Smooth muscle cell (in vitro differentiated cells): ENCODE data around the gene TULP1. TPM values are rescaled to one million over a fixed set of nuclear protein-coding genes. Genes with fewer than 3 reads are reported as not detected.

Source experiments
- DNase-seq: peaks from one replicate; lab custom pipeline; 2025; ENCODE audit not compliant: unreplicated experiment; lab: John Stamatoyannopoulos, UW
- H2AFZ ChIP-seq: fragments of 200-600 bp; sonication (generic); 2 replicates; pipeline ENCODE4 v1.6.0; 2016; ENCODE audit warnings: antibody characterized with exemption, low read depth, mild to moderate bottlenecking
- H3F3A ChIP-seq: fragments of 200-600 bp; sonication (generic); 2 replicates; pipeline ENCODE4 v1.6.0; 2017; ENCODE audit warnings: antibody characterized with exemption, low read depth
- H3K27ac ChIP-seq: fragments of 200-600 bp; sonication (generic); 2 replicates; pipeline ENCODE4 v1.5.1; 2016; ENCODE audit warnings: low read depth, mild to moderate bottlenecking
- H3K27me3 ChIP-seq: fragments of 200-600 bp; sonication (generic); 2 replicates; pipeline ENCODE4 v1.6.1; 2016; ENCODE audit warnings: low read depth, mild to moderate bottlenecking
- H3K36me3 ChIP-seq: fragments of 200-600 bp; sonication (generic); 2 replicates; pipeline ENCODE4 v1.5.1; 2016; ENCODE audit warnings: low read depth
- H3K4me1 ChIP-seq: fragments of 200-600 bp; sonication (generic); 2 replicates; pipeline ENCODE4 v1.5.1; 2016; ENCODE audit warnings: low read depth
- H3K4me2 ChIP-seq: fragments of 200-600 bp; sonication (generic); 2 replicates; pipeline ENCODE4 v1.6.0; 2016; ENCODE audit warnings: mild to moderate bottlenecking
- H3K4me3 ChIP-seq: fragments of 200-600 bp; sonication (generic); 2 replicates; pipeline ENCODE4 v1.5.1; 2016; ENCODE audit warnings: mild to moderate bottlenecking
- H3K79me2 ChIP-seq: fragments of 200-600 bp; sonication (generic); 2 replicates; pipeline ENCODE4 v1.6.0; 2016; ENCODE audit warnings: low read depth, mild to moderate bottlenecking
- H3K9ac ChIP-seq: fragments of 200-600 bp; sonication (generic); 2 replicates; pipeline ENCODE4 v1.6.0; 2016; ENCODE audit warnings: low read depth
- H3K9me3 ChIP-seq: fragments of 200-600 bp; sonication (generic); replicated peaks from 2 replicates; pipeline ENCODE4 v1.5.1; 2016; ENCODE audit warnings: low read depth
- H4K20me1 ChIP-seq: fragments of 200-600 bp; sonication (generic); 2 replicates; pipeline ENCODE4 v1.6.0; 2016; ENCODE audit warnings: low read depth
- CTCF ChIP-seq: fragments of 200-600 bp; sonication (generic); IDR thresholded peaks from 2 replicates; pipeline ENCODE4 v1.5.1; 2017; ENCODE audit warnings: borderline replicate concordance, mild to moderate bottlenecking, antibody characterized with exemption; ENCODE audit not compliant: insufficient read depth, poor library complexity, severe bottlenecking
- WGBS: methylation state at CpG from one replicate; pipeline ENCODE4 v1.1.7; 2016; ENCODE audit warnings: low lambda C conversion rate; 5-methylcytosine and 5-hydroxymethylcytosine counted together
- polyA plus RNA-seq: library from polyadenylated mRNA; unstranded; fragments of >200 nt; fragmentation: Nextera tagmentation; extraction: Ambion mirVana; gene quantifications from 2 replicates; pipeline ENCODE4 v1.2.1, GENCODE V29; 2016
- total RNA-seq: library from RNA; depleted of rRNA; stranded (reverse); fragments of >200 nt; gene quantifications from 2 replicates; pipeline ENCODE4 v1.2.3, GENCODE V29; 2014

Gene TULP1
- total and polyA plus RNA-seq, 2 experiments from 2014 or later, result 0.26 to 0.31 TPM

GRCh38 chr6:35514587-35514986 lies 1.9 kb upstream of the TULP1 start:
- Histone ChIP-seq H4K20me1 (no peaks in the 10 kb centered on the region), H3F3A (no peaks in the 10 kb centered on the region), H3K4me1 (no peaks in the 10 kb centered on the region), H3K4me2 (no peak overlapping the region), H3K4me3 (no peak overlapping the region), H3K79me2 (no peaks in the 10 kb centered on the region), H3K9me3 (no peaks in the 10 kb centered on the region), H3K27ac (no peak overlapping the region), H3K27me3 (no peaks in the 10 kb centered on the region), H3K9ac (no peak overlapping the region), H2AFZ (no peak overlapping the region), H3K36me3 (no peaks in the 10 kb centered on the region)
- no peak for TF ChIP-seq CTCF
- WGBS, result 83% methylated on average over 4 of the region's 4 CpGs
- DNase-seq, result no peak

GRCh38 chr6:35512006-35512405 lies 690 bp downstream of the TULP1 start:
- no peaks in the 10 kb centered on the region for H3K4me1 ChIP-seq
- no peak overlapping the region for H3K4me2 ChIP-seq
- H3K9me3 ChIP-seq, result no peaks in the 10 kb centered on the region
- no peaks in the 10 kb centered on the region for H3K79me2 ChIP-seq
- WGBS, result 54% methylated on average over 5 of the region's 26 CpGs
- H3F3A ChIP-seq, result no peaks in the 10 kb centered on the region
- no peaks in the 10 kb centered on the region for H3K36me3 ChIP-seq
- H3K27ac ChIP-seq, result no peak overlapping the region
- H2AFZ ChIP-seq, result no peak overlapping the region
- H3K9ac ChIP-seq, result no peak overlapping the region
- no peaks in the 10 kb centered on the region for H3K27me3 ChIP-seq
- DNase-seq, result no peak
- no peak for TF ChIP-seq CTCF
- H4K20me1 ChIP-seq, result no peaks in the 10 kb centered on the region
- no peak overlapping the region for H3K4me3 ChIP-seq

GRCh38 chr6:35511562-35511941 lies 1.1 kb downstream of the TULP1 start:
- Histone ChIP-seq H3K36me3 (no peaks in the 10 kb centered on the region), H4K20me1 (no peaks in the 10 kb centered on the region), H3K27ac (no peak overlapping the region), H2AFZ (no peak overlapping the region), H3K79me2 (no peaks in the 10 kb centered on the region), H3F3A (no peaks in the 10 kb centered on the region), H3K9me3 (no peaks in the 10 kb centered on the region), H3K4me2 (no peak overlapping the region), H3K4me3 (no peak overlapping the region), H3K4me1 (no peaks in the 10 kb centered on the region), H3K9ac (no peak overlapping the region), H3K27me3 (no peaks in the 10 kb centered on the region)
- DNase-seq, result no peak
- 70% methylated on average over 30 of the region's 32 CpGs for WGBS
- no peak for TF ChIP-seq CTCF

- no peaks in the 10 kb centered on the region for H4K20me1 ChIP-seq
- no peaks in the 10 kb centered on the region for H3K27me3 ChIP-seq
- no peak overlapping the region for H3K4me2 ChIP-seq
- DNase-seq, result no peak
- no peak overlapping the region for H3K4me3 ChIP-seq
- no peaks in the 10 kb centered on the region for H3K4me1 ChIP-seq
- no peaks in the 10 kb centered on the region for H3K79me2 ChIP-seq
- WGBS, result 90% methylated on average over 7 of the region's 7 CpGs
- H3F3A ChIP-seq, result no peaks in the 10 kb centered on the region
- H3K27ac ChIP-seq, result no peak overlapping the region
- TF ChIP-seq CTCF, result no peak
- no peak overlapping the region for H3K9ac ChIP-seq
- H2AFZ ChIP-seq, result no peak overlapping the region
- H3K9me3 ChIP-seq, result no peaks in the 10 kb centered on the region
- no peaks in the 10 kb centered on the region for H3K36me3 ChIP-seq
Observed at GRCh38 chr6:35510916-35511561, 1.7 kb downstream of the TULP1 start.
